IPS-20b (cell line): ENCODE results near the gene MAP2K7.
A peak's percentile ranks its signal among the peaks of the same experiment; 100 is the strongest.

Experiments
- H3K27ac ChIP-seq: one replicate; pipeline ENCODE4 v1.5.1; 2013; ENCODE audit warnings: low read length
- H3K27me3 ChIP-seq: 2 replicates; pipeline ENCODE4 v1.6.1; 2013; ENCODE audit warnings: mild to moderate bottlenecking, low read length, inconsistent platforms; ENCODE audit not compliant: insufficient read depth
- H3K36me3 ChIP-seq: 2 replicates; pipeline ENCODE4 v1.6.1; 2013; ENCODE audit warnings: low read depth, mild to moderate bottlenecking, inconsistent platforms, low read length, moderate library complexity; ENCODE audit not compliant: insufficient read depth
- H3K4me1 ChIP-seq: 2 replicates; pipeline ENCODE4 v1.6.1; 2013; ENCODE audit warnings: mild to moderate bottlenecking, control low read depth, inconsistent platforms, low read length, moderate library complexity; ENCODE audit not compliant: insufficient read depth
- H3K4me3 ChIP-seq: 2 replicates; pipeline ENCODE4 v1.5.1; 2013; ENCODE audit warnings: mild to moderate bottlenecking, low read length, inconsistent platforms
- H3K9ac ChIP-seq: 2 replicates; pipeline ENCODE4 v1.6.1; 2013; ENCODE audit warnings: low read depth, mild to moderate bottlenecking, inconsistent platforms, low read length, moderate library complexity
- H3K9me3 ChIP-seq: 2 replicates; pipeline ENCODE4 v1.6.1; 2013; ENCODE audit warnings: mild to moderate bottlenecking, low read depth, low read length, inconsistent platforms; ENCODE audit not compliant: insufficient read depth

MAP2K7 gene

DNA sequence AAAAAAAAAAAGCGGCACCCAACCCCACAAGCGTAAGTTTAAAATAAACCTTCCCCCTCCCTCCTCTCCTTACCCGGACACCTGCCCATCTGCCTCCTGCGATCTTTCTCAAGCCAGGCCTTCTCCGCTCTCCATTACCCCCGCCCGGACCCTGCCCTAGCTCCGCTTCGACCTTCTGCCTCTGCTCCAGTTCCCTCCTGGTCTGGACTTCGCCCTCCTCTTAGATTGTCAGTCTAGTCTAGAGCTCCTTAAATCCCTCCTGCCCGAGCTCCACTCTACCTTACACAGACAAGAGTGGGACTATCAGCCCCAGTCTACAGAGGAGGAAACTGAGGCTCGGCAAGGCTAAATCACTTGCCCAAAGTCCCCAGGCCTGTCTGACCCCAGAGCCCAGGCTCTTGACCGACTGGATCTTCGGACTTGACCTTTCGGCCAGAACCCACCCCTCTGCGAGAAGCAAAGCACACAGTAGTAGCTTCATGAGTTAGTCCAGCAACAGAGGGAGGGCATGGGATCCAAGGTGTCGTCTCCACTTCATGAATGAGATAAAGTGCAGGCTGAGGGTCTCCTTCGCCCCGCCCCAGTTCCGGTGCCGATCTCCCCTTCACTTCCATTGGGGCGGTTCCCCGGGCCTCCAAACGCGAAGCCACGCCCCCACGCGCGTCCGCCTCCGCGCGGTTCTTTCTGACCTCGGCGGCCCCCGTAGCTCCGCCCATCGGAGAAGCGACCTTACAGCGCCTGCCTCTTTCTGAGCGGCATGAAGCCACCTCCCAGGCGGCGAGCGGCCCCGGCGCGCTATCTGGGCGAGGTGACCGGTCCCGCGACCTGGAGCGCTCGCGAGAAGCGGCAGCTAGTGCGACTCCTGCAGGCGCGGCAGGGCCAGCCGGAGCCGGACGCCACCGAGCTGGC lies 16.2 kb downstream of the MAP2K7 start, which contains the start of gene SNAPC2:
Gene SNAPC2, plus strand, starts transcription at position 729 of the 909 bp plus-strand sequence. Its CDS starts 29 bp downstream, at position 758.
- Histone ChIP-seq H3K27me3 (peaks cover 44% of the 10 kb centered on the region), H3K9ac (peak within 1 kb of the TSS; percentile 65; the same call in 1 of the 2 replicates), H3K27ac (no peak within 1 kb of the TSS), H3K4me1 (no peaks in the 10 kb centered on the region; the same call in 1 of the 2 replicates), H3K36me3 (peaks cover 7% of the 10 kb centered on the region; the same call in 1 of the 2 replicates), H3K4me3 (peak within 1 kb of the TSS; percentile 72), H3K9me3 (no peaks in the 10 kb centered on the region)

DNA sequence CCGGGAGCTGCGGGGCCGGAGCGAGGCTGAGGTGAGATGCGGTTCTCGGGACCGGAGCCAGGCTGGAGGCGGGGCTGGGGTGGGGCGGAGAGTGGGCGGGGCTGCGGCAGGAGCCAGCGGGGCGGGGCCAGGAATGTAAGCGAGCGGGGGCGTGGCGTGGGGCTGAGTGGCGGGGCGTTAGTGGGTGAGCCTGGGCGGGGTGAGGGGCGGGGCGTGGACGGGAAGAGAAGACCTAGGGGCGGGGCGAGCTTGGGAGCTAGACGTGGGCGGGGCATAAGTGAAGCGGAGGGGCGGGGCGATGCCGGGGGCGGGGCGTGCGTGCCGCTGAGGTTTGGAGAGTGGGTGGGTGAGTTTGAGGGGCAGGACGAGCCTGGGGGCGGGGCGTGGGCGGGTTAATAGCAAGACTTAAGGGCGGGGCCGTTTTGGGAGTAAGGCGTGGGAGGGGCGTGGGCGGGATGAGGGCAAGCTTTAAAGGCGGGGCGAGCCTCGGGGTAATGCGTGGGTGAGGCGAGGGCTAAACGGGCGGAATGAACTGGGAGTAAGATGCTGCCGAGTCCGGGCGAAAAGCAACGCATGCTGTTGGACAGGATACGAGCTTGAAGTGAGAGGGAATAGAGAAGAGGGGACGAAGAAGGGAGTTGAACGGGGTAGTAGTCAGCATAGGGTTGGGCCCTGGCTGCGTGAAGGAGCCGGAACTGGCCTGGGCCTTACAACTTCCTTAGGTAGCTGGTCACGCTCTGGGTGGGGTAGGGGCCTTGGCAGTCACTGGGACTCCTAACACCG lies 17.0 kb downstream of the MAP2K7 start:
- peak overlapping the region; percentile 65; the same call in 1 of the 2 replicates for H3K9ac ChIP-seq
- H3K27ac ChIP-seq = no peak overlapping the region

DNA sequence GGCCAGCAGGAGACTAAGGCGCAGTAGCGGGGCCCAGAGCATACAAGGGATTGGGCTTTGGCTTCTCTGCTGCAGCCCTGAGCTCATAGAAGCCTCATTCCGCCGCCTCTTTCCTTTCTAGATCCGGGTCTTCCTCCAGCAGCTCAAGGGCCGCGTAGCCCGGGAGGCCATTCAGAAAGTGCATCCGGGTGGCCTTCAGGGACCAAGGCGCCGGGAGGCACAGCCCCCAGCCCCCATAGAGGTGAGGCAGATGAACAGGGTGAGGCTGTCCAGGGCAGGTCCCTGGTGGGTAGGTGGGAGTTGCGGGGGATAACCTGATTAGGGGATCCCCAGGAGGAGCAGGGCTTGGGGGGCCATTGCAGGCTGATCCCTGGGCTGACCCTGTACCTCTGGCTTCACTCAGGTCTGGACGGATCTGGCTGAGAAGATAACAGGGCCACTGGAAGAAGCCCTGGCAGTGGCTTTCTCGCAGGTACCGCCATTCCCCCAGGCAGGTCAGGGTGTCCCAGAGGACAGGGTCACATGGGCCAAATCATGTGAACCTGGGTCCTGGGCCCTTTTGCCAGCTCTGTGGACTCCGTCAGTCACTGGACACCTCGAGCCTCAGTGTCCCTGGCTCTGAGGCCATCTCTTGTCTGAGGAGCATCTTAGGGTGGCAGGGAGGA lies 17.8 kb downstream of the MAP2K7 start:
- Histone ChIP-seq H3K27ac (no peak overlapping the region), H3K36me3 (peaks cover 7% of the 10 kb centered on the region; the same call in 1 of the 2 replicates), H3K27me3 (peaks cover 29% of the 10 kb centered on the region), H3K9ac (no peak overlapping the region), H3K4me1 (no peaks in the 10 kb centered on the region; the same call in 1 of the 2 replicates), H3K9me3 (no peaks in the 10 kb centered on the region), H3K4me3 (peak overlapping the region; percentile 69; the same call in 1 of the 2 replicates)

More for the DNA sequence above, 17.0 kb downstream of the MAP2K7 start:
- H3K27me3 ChIP-seq = peaks cover 36% of the 10 kb centered on the region
- no peaks in the 10 kb centered on the region for H3K9me3 ChIP-seq
- no peaks in the 10 kb centered on the region; the same call in 1 of the 2 replicates for H3K4me1 ChIP-seq
- H3K4me3 ChIP-seq = peak overlapping the region; percentile 72
- H3K36me3 ChIP-seq = peaks cover 7% of the 10 kb centered on the region; the same call in 1 of the 2 replicates

DNA sequence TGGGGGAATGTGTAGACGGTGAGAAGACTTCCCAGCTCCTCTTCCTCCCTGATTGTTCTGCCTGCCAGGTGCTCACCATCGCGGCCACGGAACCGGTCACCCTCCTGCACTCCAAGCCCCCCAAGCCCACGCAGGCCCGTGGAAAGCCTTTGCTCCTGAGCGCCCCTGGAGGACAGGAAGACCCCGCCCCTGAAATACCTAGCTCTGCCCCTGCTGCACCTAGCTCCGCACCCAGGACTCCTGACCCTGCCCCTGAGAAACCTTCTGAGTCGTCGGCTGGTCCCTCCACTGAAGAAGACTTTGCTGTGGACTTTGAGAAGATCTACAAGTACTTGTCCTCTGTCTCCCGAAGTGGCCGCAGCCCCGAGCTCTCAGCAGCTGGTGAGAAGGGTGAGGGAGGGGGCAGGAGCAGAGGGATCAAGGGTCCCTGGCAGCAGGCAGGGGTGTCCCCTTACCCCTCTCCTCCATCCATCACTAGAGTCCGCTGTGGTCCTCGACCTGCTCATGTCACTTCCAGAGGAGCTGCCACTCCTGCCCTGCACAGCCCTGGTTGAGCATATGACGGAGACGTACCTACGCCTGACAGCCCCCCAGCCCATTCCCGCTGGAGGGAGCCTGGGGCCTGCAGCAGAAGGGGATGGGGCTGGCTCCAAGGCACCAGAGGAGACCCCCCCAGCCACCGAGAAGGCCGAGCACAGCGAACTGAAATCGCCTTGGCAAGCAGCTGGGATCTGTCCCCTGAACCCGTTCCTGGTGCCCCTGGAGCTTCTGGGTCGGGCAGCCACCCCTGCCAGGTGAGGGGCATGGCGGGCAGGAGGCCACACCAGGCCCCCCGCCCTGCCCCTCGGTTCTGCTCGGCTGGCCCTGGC lies 18.5 kb downstream of the MAP2K7 start:
- no peak overlapping the region for H3K9ac ChIP-seq
- H3K9me3 ChIP-seq = no peaks in the 10 kb centered on the region
- peaks cover 7% of the 10 kb centered on the region; the same call in 1 of the 2 replicates for H3K36me3 ChIP-seq
- H3K27me3 ChIP-seq = peaks cover 21% of the 10 kb centered on the region
- no peak overlapping the region for H3K4me3 ChIP-seq
- no peaks in the 10 kb centered on the region; the same call in 1 of the 2 replicates for H3K4me1 ChIP-seq
- no peak overlapping the region for H3K27ac ChIP-seq

DNA sequence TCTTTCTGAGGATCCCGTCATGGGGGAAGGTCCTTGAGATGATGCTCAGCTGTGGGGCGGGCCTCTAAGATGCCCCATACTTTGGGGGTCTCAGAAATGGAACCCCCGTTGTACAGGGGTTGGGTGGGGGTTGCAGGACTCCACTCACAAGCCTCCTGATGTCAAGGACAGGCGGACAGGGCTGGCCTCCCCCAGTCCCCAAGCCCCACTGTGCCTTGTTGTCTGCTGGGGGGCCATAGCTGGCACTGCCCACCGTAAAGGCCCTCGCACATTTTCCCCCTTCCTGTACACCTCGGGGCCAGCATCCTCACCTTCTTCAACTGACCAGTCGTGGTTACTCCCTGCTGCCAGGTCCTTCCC lies 19.1 kb downstream of the MAP2K7 start:
- Histone ChIP-seq H3K36me3 (peaks cover 7% of the 10 kb centered on the region; the same call in 1 of the 2 replicates), H3K9me3 (no peaks in the 10 kb centered on the region), H3K27ac (no peak overlapping the region), H3K4me3 (no peak overlapping the region), H3K27me3 (peaks cover 15% of the 10 kb centered on the region), H3K9ac (no peak overlapping the region), H3K4me1 (no peaks in the 10 kb centered on the region; the same call in 1 of the 2 replicates)

DNA sequence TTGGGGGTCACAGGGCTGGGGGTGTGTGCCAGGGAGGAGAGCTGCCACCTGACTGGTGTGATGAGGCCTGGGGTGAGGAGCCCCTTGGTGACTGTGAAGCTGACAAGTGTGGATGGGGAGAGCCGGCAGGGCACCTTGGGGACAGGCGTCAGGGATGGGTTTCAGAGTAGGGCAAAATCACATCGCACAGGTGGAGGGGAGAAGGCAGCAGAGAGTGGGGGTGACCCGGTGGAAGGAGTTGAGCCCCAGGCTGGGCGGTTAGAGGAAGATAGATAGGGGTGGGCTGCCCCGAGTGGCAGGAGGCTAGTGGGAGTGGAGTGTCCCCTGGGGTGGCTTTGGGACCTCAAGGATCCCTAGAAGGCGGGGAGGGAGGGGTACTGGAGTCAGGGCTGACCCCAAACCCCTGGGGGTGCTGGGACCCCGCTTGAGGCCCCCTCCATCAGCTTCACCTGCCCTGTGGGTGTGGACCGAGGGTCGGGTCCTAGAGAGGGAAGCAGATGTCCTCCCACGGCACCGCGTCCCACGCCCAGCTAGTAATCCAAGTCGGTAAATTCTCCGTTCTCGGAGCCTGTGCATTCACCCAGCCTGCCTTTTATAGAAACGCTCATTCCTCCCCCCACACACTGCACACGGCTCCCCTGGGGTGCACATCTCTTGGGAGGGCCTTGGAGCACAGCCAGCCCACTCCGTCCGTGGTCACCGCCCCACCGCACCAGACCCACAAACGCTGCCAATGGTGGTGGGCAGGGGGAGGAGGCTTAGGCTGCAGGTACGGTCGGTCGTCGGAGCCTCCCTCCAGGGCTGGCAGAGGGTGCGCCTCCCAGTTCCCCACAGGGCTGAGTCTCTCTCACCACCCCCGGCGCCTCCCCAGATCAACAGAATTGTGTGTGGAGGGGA lies 19.9 kb downstream of the MAP2K7 start:
- no peaks in the 10 kb centered on the region; the same call in 1 of the 2 replicates for H3K4me1 ChIP-seq
- H3K36me3 ChIP-seq = peaks cover 7% of the 10 kb centered on the region; the same call in 1 of the 2 replicates
- no peak overlapping the region for H3K4me3 ChIP-seq
- H3K9me3 ChIP-seq = no peaks in the 10 kb centered on the region
- H3K27me3 ChIP-seq = peaks cover 8% of the 10 kb centered on the region
- no peak overlapping the region for H3K27ac ChIP-seq
- no peak overlapping the region for H3K9ac ChIP-seq

DNA sequence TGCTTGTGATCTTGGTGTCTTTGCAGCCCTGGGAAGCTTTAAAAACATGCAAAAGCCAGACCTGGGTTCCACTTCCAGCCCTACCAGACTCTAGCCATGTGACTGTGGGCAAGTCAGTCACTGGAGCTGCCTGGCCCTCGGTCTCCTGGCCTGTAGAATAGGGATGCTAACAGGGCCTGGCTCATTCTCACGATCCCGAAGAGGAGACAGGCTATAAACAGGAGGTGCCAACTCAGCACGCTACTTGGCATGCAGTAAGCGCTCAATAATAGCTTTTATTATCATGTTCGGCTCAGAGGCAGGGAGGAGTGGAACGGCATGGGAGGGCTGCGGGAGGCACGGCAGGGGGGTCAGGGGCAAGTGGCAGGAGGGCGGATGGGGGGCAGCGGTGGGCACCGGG lies 20.6 kb downstream of the MAP2K7 start:
- Histone ChIP-seq H3K4me3 (no peak overlapping the region), H3K27ac (no peak overlapping the region), H3K4me1 (no peaks in the 10 kb centered on the region; the same call in 1 of the 2 replicates), H3K36me3 (peaks cover 7% of the 10 kb centered on the region; the same call in 1 of the 2 replicates), H3K27me3 (peaks cover under 1% of the 10 kb centered on the region; the same call in 1 of the 2 replicates), H3K9me3 (no peaks in the 10 kb centered on the region), H3K9ac (no peak overlapping the region)

DNA sequence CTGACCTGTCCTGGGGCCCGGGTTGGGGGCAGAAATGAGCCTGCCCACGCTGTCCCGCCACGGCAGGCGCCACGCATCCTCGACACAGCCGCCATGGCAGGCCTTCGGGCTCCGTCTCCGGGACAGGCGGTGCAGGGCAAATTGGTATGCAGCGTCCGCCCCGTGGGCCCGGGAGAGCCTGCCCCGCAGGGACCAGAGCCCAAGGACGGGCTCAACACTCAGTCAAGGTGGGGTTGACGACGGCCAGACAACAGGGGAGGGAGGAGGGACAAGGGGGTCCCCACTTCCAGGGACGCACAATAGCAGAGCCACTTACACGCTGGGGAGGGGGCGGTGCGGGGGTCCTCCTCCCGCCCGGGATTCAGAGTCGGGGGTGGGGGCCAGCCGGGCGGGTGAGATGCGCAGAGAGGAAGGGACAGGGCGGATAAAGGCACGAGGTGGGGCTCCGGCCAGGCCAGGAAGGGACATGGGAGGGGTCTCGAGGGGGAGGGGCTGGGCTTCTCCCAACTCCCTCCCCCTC lies 21.0 kb downstream of the MAP2K7 start:
- Histone ChIP-seq H3K4me3 (peak overlapping the region; percentile 56; the same call in 1 of the 2 replicates), H3K9ac (no peak overlapping the region), H3K27me3 (no peaks in the 10 kb centered on the region), H3K4me1 (no peaks in the 10 kb centered on the region; the same call in 1 of the 2 replicates), H3K36me3 (peaks cover 7% of the 10 kb centered on the region; the same call in 1 of the 2 replicates), H3K27ac (no peak overlapping the region), H3K9me3 (no peaks in the 10 kb centered on the region)

DNA sequence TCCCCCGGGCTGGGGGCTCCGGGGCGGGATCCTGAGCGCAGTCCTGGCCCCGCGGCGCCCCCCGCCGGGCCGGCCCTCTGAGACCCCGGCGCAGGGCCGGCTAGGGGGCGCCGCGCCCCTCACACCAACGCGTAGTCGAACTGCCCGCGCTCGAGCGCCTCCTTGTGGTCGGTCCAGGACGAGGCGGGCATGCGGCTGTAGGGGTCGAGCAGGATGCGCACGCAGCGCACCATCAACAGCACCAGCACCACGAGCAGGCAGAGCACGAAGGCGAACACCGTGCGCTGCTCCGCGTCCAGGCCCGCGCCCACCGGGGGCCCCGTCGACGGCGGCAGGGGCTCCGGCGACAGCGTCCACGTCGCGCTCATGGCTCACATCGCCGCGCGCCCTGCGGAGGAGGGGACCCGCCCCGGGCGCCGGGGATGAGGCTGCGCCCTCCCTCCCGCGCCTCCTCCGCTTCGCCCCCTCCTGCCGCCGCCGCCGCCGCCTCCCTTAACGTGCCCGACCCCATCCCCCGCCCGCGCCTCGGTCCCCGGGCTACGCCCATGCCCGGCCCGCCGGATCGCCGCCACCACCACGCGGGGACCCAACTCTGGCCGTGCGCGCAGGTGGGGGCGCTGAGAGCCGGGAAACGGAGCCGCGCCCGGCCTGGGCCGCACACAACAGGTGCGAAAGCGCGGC lies 21.6 kb downstream of the MAP2K7 start:
- no peaks in the 10 kb centered on the region for H3K9me3 ChIP-seq
- H3K4me3 ChIP-seq = peak overlapping the region; percentile 56; the same call in 1 of the 2 replicates
- no peaks in the 10 kb centered on the region; the same call in 1 of the 2 replicates for H3K4me1 ChIP-seq
- no peak overlapping the region for H3K9ac ChIP-seq
- no peaks in the 10 kb centered on the region for H3K27me3 ChIP-seq
- peaks cover 11% of the 10 kb centered on the region for H3K36me3 ChIP-seq
- no peak overlapping the region for H3K27ac ChIP-seq
